Measurements from ENCODE around the gene RASAL2.
"Not testable (repeated sequence)": the region's sequence is repeated elsewhere in the genome, so short reads cannot be mapped to it uniquely, and the experiment has no call there.

Gene RASAL2

DNA sequence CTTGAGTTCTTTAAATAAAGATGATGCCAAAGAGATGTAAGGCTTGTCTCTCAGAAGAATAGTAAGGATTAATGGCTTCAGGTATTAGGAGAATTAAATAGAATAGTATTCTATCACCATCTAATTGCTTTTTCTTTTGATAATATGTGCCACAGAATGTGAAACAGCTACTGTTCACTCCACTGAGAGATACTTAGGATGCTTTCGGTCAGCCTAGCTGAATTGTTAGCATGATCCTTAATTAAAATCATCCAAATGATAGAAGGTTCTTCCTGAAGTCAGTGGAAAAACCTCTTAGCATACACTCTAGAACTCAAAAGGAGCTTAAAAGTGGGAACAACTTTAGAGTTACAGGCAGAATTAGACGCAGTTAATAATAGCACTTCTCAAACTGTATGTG, 97.0 kb downstream of the RASAL2 start:
- H3K9me2 ChIP-seq (replicated peaks; ENCODE audit: low read depth, low read length) = no peaks in the 10 kb centered on the region
- no peak overlapping the region for H3K4me2 ChIP-seq (ENCODE audit: low read depth, low read length, poor library complexity, severe bottlenecking)
- no peaks in the 10 kb centered on the region for H3K36me3 ChIP-seq (ENCODE audit: insufficient read depth, low read length)
- H3K4me3 ChIP-seq (ENCODE audit: low read length, poor library complexity, severe bottlenecking) = no peak overlapping the region
- no peaks in the 10 kb centered on the region for H3F3A ChIP-seq (ENCODE audit: low read depth)
- no peaks in the 10 kb centered on the region for H3K9me3 ChIP-seq (ENCODE audit: insufficient read depth, low read depth, low read length)
- no peak for TF ChIP-seq EZH2phosphoT487 (IDR thresholded peaks at IDR 0.05; ENCODE audit: borderline replicate concordance)
- TF ChIP-seq, protein P1, sequence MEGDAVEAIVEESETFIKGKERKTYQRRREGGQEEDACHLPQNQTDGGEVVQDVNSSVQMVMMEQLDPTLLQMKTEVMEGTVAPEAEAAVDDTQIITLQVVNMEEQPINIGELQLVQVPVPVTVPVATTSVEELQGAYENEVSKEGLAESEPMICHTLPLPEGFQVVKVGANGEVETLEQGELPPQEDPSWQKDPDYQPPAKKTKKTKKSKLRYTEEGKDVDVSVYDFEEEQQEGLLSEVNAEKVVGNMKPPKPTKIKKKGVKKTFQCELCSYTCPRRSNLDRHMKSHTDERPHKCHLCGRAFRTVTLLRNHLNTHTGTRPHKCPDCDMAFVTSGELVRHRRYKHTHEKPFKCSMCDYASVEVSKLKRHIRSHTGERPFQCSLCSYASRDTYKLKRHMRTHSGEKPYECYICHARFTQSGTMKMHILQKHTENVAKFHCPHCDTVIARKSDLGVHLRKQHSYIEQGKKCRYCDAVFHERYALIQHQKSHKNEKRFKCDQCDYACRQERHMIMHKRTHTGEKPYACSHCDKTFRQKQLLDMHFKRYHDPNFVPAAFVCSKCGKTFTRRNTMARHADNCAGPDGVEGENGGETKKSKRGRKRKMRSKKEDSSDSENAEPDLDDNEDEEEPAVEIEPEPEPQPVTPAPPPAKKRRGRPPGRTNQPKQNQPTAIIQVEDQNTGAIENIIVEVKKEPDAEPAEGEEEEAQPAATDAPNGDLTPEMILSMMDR (conservative IDR thresholded peaks at IDR 0.05; ENCODE audit: low read length) = no peak
- no peaks in the 10 kb centered on the region for H3K79me2 ChIP-seq (ENCODE audit: insufficient read depth, low read length)
- no peak overlapping the region for H3K9ac ChIP-seq (ENCODE audit: low read depth, low read length, poor library complexity, severe bottlenecking)
- no peak overlapping the region for H2AFZ ChIP-seq (ENCODE audit: low read length)
- H3K4me1 ChIP-seq (ENCODE audit: insufficient read depth, low read length, poor library complexity, severe bottlenecking) = no peaks in the 10 kb centered on the region
- H4K20me1 ChIP-seq (ENCODE audit: insufficient read depth, low read length, poor library complexity, severe bottlenecking) = no peaks in the 10 kb centered on the region
- no peaks in the 10 kb centered on the region for H3K27me3 ChIP-seq (ENCODE audit: insufficient read depth, low read length, poor library complexity, severe bottlenecking)

- no peaks in the 10 kb centered on the region for H3F3A ChIP-seq (ENCODE audit: low read depth)
- no peak overlapping the region for H2AFZ ChIP-seq (ENCODE audit: low read length)
- no peaks in the 10 kb centered on the region for H3K9me2 ChIP-seq (replicated peaks; ENCODE audit: low read depth, low read length)
- H3K9ac ChIP-seq (ENCODE audit: low read depth, low read length, poor library complexity, severe bottlenecking) = no peak overlapping the region
- H3K36me3 ChIP-seq (ENCODE audit: insufficient read depth, low read length) = no peaks in the 10 kb centered on the region
- no peaks in the 10 kb centered on the region for H4K20me1 ChIP-seq (ENCODE audit: insufficient read depth, low read length, poor library complexity, severe bottlenecking)
- no peaks in the 10 kb centered on the region for H3K4me1 ChIP-seq (ENCODE audit: insufficient read depth, low read length, poor library complexity, severe bottlenecking)
- no peaks in the 10 kb centered on the region for H3K79me2 ChIP-seq (ENCODE audit: insufficient read depth, low read length)
- H3K27me3 ChIP-seq (ENCODE audit: insufficient read depth, low read length, poor library complexity, severe bottlenecking) = no peaks in the 10 kb centered on the region
- no peaks in the 10 kb centered on the region for H3K9me3 ChIP-seq (ENCODE audit: insufficient read depth, low read depth, low read length)
- no peak for TF ChIP-seq EZH2phosphoT487 (IDR thresholded peaks at IDR 0.05; ENCODE audit: borderline replicate concordance)
- TF ChIP-seq, protein P1 (conservative IDR thresholded peaks at IDR 0.05; ENCODE audit: low read length) = no peak
- H3K4me2 ChIP-seq (ENCODE audit: low read depth, low read length, poor library complexity, severe bottlenecking) = no peak overlapping the region
- H3K4me3 ChIP-seq (ENCODE audit: low read length, poor library complexity, severe bottlenecking) = no peak overlapping the region
Observed at GRCh38 chr1:178192686-178193085, 98.8 kb downstream of the RASAL2 start.

GRCh38 chr1:178196631-178197030, 102.7 kb downstream of the RASAL2 start:
- Histone ChIP-seq H3K4me2 (ENCODE audit: low read depth, low read length, poor library complexity, severe bottlenecking) (no peak overlapping the region), H3K9me2 (replicated peaks; ENCODE audit: low read depth, low read length) (no peaks in the 10 kb centered on the region), H3K9ac (ENCODE audit: low read depth, low read length, poor library complexity, severe bottlenecking) (no peak overlapping the region), H4K20me1 (ENCODE audit: insufficient read depth, low read length, poor library complexity, severe bottlenecking) (no peaks in the 10 kb centered on the region), H3K27me3 (ENCODE audit: insufficient read depth, low read length, poor library complexity, severe bottlenecking) (no peaks in the 10 kb centered on the region), H3K4me1 (ENCODE audit: insufficient read depth, low read length, poor library complexity, severe bottlenecking) (no peaks in the 10 kb centered on the region), H3F3A (ENCODE audit: low read depth) (no peaks in the 10 kb centered on the region), H3K79me2 (ENCODE audit: insufficient read depth, low read length) (no peaks in the 10 kb centered on the region), H2AFZ (ENCODE audit: low read length) (no peak overlapping the region), H3K4me3 (ENCODE audit: low read length, poor library complexity, severe bottlenecking) (no peak overlapping the region), H3K9me3 (ENCODE audit: insufficient read depth, low read depth, low read length) (no peaks in the 10 kb centered on the region), H3K36me3 (ENCODE audit: insufficient read depth, low read length) (no peaks in the 10 kb centered on the region)
- TF ChIP-seq EZH2phosphoT487 (IDR thresholded peaks at IDR 0.05; ENCODE audit: borderline replicate concordance) = no peak
- TF ChIP-seq, protein P1 (conservative IDR thresholded peaks at IDR 0.05; ENCODE audit: low read length) = no peak

DNA sequence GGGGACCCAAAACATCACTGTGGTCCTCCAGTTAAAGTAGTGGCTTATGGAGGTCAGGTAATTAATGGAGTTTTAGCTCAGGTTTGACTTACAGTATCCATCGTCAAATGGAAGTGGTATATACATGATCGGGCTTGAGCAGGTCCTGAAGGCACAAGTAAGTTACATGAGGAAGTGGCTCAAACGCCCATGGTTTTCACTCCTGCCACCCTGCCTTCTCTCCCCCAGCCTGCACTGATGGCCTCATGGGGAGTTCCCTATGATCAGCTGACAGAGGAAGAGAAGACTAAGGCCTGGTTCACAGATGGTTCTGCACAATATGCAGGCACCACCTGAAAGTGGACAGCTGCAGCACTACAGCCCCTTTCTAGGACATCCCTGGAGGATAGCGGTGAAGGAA, 108.2 kb downstream of the RASAL2 start:
- not testable (repeated sequence) for H3K4me1 ChIP-seq (ENCODE audit: insufficient read depth, low read length, poor library complexity, severe bottlenecking); H3K9me3 ChIP-seq (ENCODE audit: insufficient read depth, low read depth, low read length); H3K4me3 ChIP-seq (ENCODE audit: low read length, poor library complexity, severe bottlenecking); H3K27me3 ChIP-seq (ENCODE audit: insufficient read depth, low read length, poor library complexity, severe bottlenecking); H3K79me2 ChIP-seq (ENCODE audit: insufficient read depth, low read length); H3K36me3 ChIP-seq (ENCODE audit: insufficient read depth, low read length); H3K9ac ChIP-seq (ENCODE audit: low read depth, low read length, poor library complexity, severe bottlenecking); H3K9me2 ChIP-seq (replicated peaks; ENCODE audit: low read depth, low read length); H3F3A ChIP-seq (ENCODE audit: low read depth); H2AFZ ChIP-seq (ENCODE audit: low read length); H4K20me1 ChIP-seq (ENCODE audit: insufficient read depth, low read length, poor library complexity, severe bottlenecking); H3K4me2 ChIP-seq (ENCODE audit: low read depth, low read length, poor library complexity, severe bottlenecking)

- H3K79me2 ChIP-seq (ENCODE audit: insufficient read depth, low read length); H3F3A ChIP-seq (ENCODE audit: low read depth); H3K27me3 ChIP-seq (ENCODE audit: insufficient read depth, low read length, poor library complexity, severe bottlenecking); H3K4me3 ChIP-seq (ENCODE audit: low read length, poor library complexity, severe bottlenecking); H3K9me2 ChIP-seq (replicated peaks; ENCODE audit: low read depth, low read length); H3K9ac ChIP-seq (ENCODE audit: low read depth, low read length, poor library complexity, severe bottlenecking); H3K4me1 ChIP-seq (ENCODE audit: insufficient read depth, low read length, poor library complexity, severe bottlenecking); H3K9me3 ChIP-seq (ENCODE audit: insufficient read depth, low read depth, low read length); H2AFZ ChIP-seq (ENCODE audit: low read length); H4K20me1 ChIP-seq (ENCODE audit: insufficient read depth, low read length, poor library complexity, severe bottlenecking); H3K4me2 ChIP-seq (ENCODE audit: low read depth, low read length, poor library complexity, severe bottlenecking); H3K36me3 ChIP-seq (ENCODE audit: insufficient read depth, low read length): not testable (repeated sequence)
Observed at GRCh38 chr1:178202546-178202945, 108.6 kb downstream of the RASAL2 start.

All from Loucy (cell line).